Measurements from ENCODE around the gene CCHCR1. TPM values are rescaled to one million over a fixed set of nuclear protein-coding genes. Genes with fewer than 3 reads are reported as not detected.

The CCHCR1 gene
- total and polyA plus RNA-seq, 2 of the 13 experiments (the other 11 are each of a cell fraction or from before 2014, with no cell fraction given) = 14.6 to 28.2 TPM

DNA sequence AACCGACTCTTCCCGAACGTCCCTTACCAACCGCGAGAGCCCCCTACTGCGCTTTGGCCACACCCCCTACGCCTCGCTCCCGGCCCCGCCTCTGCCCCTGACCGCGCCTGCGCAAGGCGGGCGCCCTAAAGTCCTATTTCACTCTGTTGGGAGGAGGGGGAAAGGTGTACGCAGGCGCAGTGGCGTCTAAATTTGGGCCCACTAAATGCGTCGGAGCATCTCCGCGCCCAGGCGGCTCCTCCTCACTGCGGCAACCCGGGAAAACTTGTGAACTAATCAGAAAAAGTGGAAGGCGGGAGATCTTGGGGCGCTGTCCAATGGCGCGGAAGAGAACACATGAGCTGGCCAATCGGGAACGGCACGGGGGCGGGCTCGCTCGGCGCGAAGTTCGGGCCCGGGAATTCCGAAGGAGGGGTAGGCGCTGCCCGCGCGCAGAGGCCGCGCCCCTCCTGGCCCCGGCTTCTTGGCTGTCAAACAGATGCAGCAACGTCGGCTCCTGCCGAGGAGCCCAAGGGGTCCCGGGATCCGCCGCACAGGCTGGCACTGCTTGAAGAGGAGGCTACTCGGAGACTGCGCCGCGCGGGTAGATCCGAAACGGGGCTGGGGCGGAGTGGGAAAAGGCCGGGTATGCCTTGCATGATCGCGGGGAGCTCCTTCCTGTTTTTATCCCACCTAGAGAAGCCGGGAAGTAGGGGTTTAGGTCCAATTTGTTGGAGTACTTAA lies 699 bp upstream of the CCHCR1 start, which contains the start of gene TCF19 (continued):
- TF ChIP-seq ZNF335 (CRISPR knock-in tag; IDR thresholded peaks at IDR 0.05) (no peak), HMGXB4 (CRISPR knock-in tag; IDR thresholded peaks at IDR 0.05; ENCODE audit: borderline replicate concordance in 1 of 2, low read depth in 1 of 2) (peak in 1 of 2 experiments; percentile 40; a peak in 1 of 4 replicates), REPIN1 (CRISPR knock-in tag; IDR thresholded peaks at IDR 0.05; ENCODE audit: borderline replicate concordance, low read depth) (peak; percentile 94), PAXIP1 (CRISPR knock-in tag; conservative IDR thresholded peaks at IDR 0.05) (peak; percentile 63), ZBTB1 (CRISPR knock-in tag; IDR thresholded peaks at IDR 0.05; ENCODE audit: borderline replicate concordance) (no peak), ZNF235 (CRISPR knock-in tag; IDR thresholded peaks at IDR 0.05; ENCODE audit: borderline replicate concordance) (no peak), BCLAF1 (IDR thresholded peaks at IDR 0.05) (no peak), ZFY (CRISPR knock-in tag; IDR thresholded peaks at IDR 0.05) (peak; percentile 78), NR2F2 (IDR thresholded peaks at IDR 0.05; ENCODE audit: borderline replicate concordance, low read depth) (no peak), ZNF703 (CRISPR knock-in tag; IDR thresholded peaks at IDR 0.05; ENCODE audit: borderline replicate concordance) (no peak)
- TF ChIP-seq, protein P1, sequence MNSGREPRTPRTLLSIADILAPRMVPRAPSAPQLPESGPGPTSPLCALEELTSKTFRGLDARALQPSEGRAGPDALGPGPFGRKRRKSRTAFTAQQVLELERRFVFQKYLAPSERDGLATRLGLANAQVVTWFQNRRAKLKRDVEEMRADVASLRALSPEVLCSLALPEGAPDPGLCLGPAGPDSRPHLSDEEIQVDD (CRISPR knock-in tag; IDR thresholded peaks at IDR 0.05; ENCODE audit: borderline replicate concordance) = 0 out of 2 replicates have a peak, but pooled peaks have one; percentile 5
- TF ChIP-seq, protein P2, sequence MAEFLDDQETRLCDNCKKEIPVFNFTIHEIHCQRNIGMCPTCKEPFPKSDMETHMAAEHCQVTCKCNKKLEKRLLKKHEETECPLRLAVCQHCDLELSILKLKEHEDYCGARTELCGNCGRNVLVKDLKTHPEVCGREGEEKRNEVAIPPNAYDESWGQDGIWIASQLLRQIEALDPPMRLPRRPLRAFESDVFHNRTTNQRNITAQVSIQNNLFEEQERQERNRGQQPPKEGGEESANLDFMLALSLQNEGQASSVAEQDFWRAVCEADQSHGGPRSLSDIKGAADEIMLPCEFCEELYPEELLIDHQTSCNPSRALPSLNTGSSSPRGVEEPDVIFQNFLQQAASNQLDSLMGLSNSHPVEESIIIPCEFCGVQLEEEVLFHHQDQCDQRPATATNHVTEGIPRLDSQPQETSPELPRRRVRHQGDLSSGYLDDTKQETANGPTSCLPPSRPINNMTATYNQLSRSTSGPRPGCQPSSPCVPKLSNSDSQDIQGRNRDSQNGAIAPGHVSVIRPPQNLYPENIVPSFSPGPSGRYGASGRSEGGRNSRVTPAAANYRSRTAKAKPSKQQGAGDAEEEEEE (CRISPR knock-in tag; IDR thresholded peaks at IDR 0.05; ENCODE audit: borderline replicate concordance) = 0 out of 2 replicates have a peak, but pooled peaks have one; percentile 85

Measured in HepG2 (cell line).